22Rv1 (cell line): ENCODE measurements around the gene VMAC.

Source experiments
- H3K27ac ChIP-seq: fragments of 450-650 bp; 2 replicates; pipeline ENCODE4 v1.5.1; 2017
- CTCF ChIP-seq: fragments of 450-650 bp; IDR thresholded peaks from 2 replicates; pipeline ENCODE4 v1.5.1; 2017; ENCODE audit warnings: mild to moderate bottlenecking
- ZFX ChIP-seq: fragments of 450-650 bp; IDR thresholded peaks from 2 replicates; pipeline ENCODE4 v1.6.1; 2017; ENCODE audit warnings: antibody characterized with exemption, borderline replicate concordance

The VMAC gene

GRCh38 chr19:5917431-5918107 lies 12.9 kb downstream of the VMAC start:
- no peak for TF ChIP-seq ZFX
- no peak overlapping the region for H3K27ac ChIP-seq

GRCh38 chr19:5918463-5919079 lies 13.9 kb downstream of the VMAC start:
- no peak overlapping the region for H3K27ac ChIP-seq
- TF ChIP-seq ZFX (no peak), CTCF (no peak)

- no peak for TF ChIP-seq CTCF
- no peak overlapping the region for H3K27ac ChIP-seq
Observed at GRCh38 chr19:5921516-5922160, 17.0 kb downstream of the VMAC start.

- no peak overlapping the region for H3K27ac ChIP-seq
- TF ChIP-seq CTCF (no peak), ZFX (no peak)
Observed at GRCh38 chr19:5922161-5922545, 17.5 kb downstream of the VMAC start.

- H3K27ac ChIP-seq = no peak overlapping the region
- TF ChIP-seq ZFX = no peak
- no peak for TF ChIP-seq CTCF
Observed at GRCh38 chr19:5923356-5923755, 18.7 kb downstream of the VMAC start.

GRCh38 chr19:5925830-5926427 lies 21.3 kb downstream of the VMAC start:
- TF ChIP-seq CTCF (no peak), ZFX (no peak)

GRCh38 chr19:5926641-5927440 lies 22.2 kb downstream of the VMAC start:
- no peak overlapping the region for H3K27ac ChIP-seq
- TF ChIP-seq ZFX (no peak), CTCF (no peak)

More at GRCh38 chr19:5925830-5926427, 21.3 kb downstream of the VMAC start:
- no peak overlapping the region for H3K27ac ChIP-seq
